ENCODE data around the gene TBC1D16. TPM values are rescaled to one million over a fixed set of nuclear protein-coding genes. Genes with fewer than 3 reads are reported as not detected.

The TBC1D16 gene
- total RNA-seq, 6 experiments from 2014 or later = 15.1 to 25.5 (median 17.9) TPM

GRCh38 chr17:79911430-79912399 is 124.0 kb downstream of the TBC1D16 start:
- Mint-ChIP-seq H3K4me1 (ENCODE audit: low read depth) (no peaks in the 10 kb centered on the region), H3K36me3 (ENCODE audit: low read depth) (no peaks in the 10 kb centered on the region), H3K27me3 (ENCODE audit: insufficient read depth) (peaks cover 24% of the 10 kb centered on the region), H3K4me3 (no peak overlapping the region), H3K9me3 (no peaks in the 10 kb centered on the region), H3K27ac (no peak overlapping the region)
- no peak for TF ChIP-seq CTCF (IDR thresholded peaks at IDR 0.05)
- no peak for DNase-seq

- H3K36me3 Mint-ChIP-seq (ENCODE audit: low read depth) = no peaks in the 10 kb centered on the region
- no peaks in the 10 kb centered on the region for H3K4me1 Mint-ChIP-seq (ENCODE audit: low read depth)
- no peak for TF ChIP-seq CTCF (IDR thresholded peaks at IDR 0.05)
- DNase-seq = no peak
- no peaks in the 10 kb centered on the region for H3K9me3 Mint-ChIP-seq
- peaks cover 26% of the 10 kb centered on the region for H3K27me3 Mint-ChIP-seq (ENCODE audit: insufficient read depth)
- H3K4me3 Mint-ChIP-seq = no peak overlapping the region
- H3K27ac Mint-ChIP-seq = no peak overlapping the region
These were observed 124.7 kb downstream of the TBC1D16 start for GRCh38 chr17:79910985-79911361.

GRCh38 chr17:79909121-79909520 is 126.6 kb downstream of the TBC1D16 start:
- TF ChIP-seq CTCF (IDR thresholded peaks at IDR 0.05) = no peak

GRCh38 chr17:79907850-79908249 is 127.8 kb downstream of the TBC1D16 start:
- Mint-ChIP-seq H3K4me3 (no peak overlapping the region), H3K9me3 (no peaks in the 10 kb centered on the region), H3K27me3 (ENCODE audit: insufficient read depth) (peaks cover 35% of the 10 kb centered on the region), H3K36me3 (ENCODE audit: low read depth) (no peaks in the 10 kb centered on the region), H3K4me1 (ENCODE audit: low read depth) (no peaks in the 10 kb centered on the region), H3K27ac (no peak overlapping the region)
- no peak for DNase-seq
- TF ChIP-seq CTCF (IDR thresholded peaks at IDR 0.05) = no peak

More at GRCh38 chr17:79909121-79909520, 126.6 kb downstream of the TBC1D16 start:
- peaks cover 28% of the 10 kb centered on the region for H3K27me3 Mint-ChIP-seq (ENCODE audit: insufficient read depth)
- no peak overlapping the region for H3K4me3 Mint-ChIP-seq
- H3K4me1 Mint-ChIP-seq (ENCODE audit: low read depth) = no peaks in the 10 kb centered on the region
- H3K27ac Mint-ChIP-seq = no peak overlapping the region
- DNase-seq = no peak
- H3K9me3 Mint-ChIP-seq = no peaks in the 10 kb centered on the region
- H3K36me3 Mint-ChIP-seq (ENCODE audit: low read depth) = no peaks in the 10 kb centered on the region

- H3K9me3 Mint-ChIP-seq = no peaks in the 10 kb centered on the region
- H3K4me1 Mint-ChIP-seq (ENCODE audit: low read depth) = no peaks in the 10 kb centered on the region
- no peak for DNase-seq
These were observed 128.4 kb downstream of the TBC1D16 start for GRCh38 chr17:79907217-79907715.

More at GRCh38 chr17:79907217-79907715, 128.4 kb downstream of the TBC1D16 start:
- peaks cover 40% of the 10 kb centered on the region for H3K27me3 Mint-ChIP-seq (ENCODE audit: insufficient read depth)
- TF ChIP-seq CTCF (IDR thresholded peaks at IDR 0.05) = no peak
- H3K27ac Mint-ChIP-seq = no peak overlapping the region
- H3K36me3 Mint-ChIP-seq (ENCODE audit: low read depth) = no peaks in the 10 kb centered on the region
- no peak overlapping the region for H3K4me3 Mint-ChIP-seq
